ENCODE results near the gene FOSL2.

Gene FOSL2

DNA sequence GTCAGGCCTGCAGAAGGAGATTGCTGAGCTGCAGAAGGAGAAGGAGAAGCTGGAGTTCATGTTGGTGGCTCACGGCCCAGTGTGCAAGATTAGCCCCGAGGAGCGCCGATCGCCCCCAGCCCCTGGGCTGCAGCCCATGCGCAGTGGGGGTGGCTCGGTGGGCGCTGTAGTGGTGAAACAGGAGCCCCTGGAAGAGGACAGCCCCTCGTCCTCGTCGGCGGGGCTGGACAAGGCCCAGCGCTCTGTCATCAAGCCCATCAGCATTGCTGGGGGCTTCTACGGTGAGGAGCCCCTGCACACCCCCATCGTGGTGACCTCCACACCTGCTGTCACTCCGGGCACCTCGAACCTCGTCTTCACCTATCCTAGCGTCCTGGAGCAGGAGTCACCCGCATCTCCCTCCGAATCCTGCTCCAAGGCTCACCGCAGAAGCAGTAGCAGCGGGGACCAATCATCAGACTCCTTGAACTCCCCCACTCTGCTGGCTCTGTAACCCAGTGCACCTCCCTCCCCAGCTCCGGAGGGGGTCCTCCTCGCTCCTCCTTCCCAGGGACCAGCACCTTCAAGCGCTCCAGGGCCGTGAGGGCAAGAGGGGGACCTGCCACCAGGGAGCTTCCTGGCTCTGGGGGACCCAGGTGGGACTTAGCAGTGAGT lies 19.4 kb downstream of the FOSL2 start:
- DNase-seq (ENCODE audit: low read depth in 2 of 2) = no peak

GRCh38 chr2:28412625-28413151 lies 20.0 kb downstream of the FOSL2 start:
- no peak for DNase-seq (ENCODE audit: low read depth in 2 of 2)

DNA sequence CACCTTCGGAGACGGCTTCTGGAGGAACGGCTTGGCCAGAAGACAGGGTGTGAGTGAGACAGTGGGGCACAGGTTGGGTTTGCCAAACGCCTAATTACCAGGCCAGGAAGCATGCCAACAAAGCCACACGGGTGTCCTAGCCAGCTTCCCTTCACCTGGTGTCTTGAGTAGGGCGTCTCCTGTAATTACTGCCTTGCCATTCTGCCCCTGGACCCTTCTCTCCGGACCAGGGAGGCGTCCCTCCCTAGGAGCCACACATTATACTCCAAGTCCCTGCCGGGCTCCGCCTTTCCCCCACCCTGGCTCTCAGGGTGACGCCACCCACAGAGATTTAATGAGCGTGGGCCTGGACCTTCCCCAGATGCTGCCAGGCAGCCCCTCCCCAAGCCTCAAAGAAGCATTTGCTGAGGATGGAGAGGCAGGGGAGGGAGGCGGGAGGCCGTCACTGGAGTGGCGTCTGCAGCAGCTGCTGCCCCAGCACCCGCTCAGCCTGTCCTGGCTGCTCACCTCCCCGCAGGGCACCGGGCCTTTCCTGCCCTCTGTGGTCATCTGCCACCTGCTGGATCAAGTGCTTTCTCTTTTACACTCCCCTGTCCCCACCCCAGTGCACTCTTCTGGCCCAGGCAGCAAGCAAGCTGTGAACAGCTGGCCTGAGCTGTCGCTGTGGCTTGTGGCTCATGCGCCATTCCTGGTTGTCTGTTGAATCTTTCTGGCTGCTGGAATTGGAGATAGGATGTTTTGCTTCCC lies 20.7 kb downstream of the FOSL2 start:
- no peak for DNase-seq (ENCODE audit: low read depth in 2 of 2)

GRCh38 chr2:28413899-28414295 lies 21.2 kb downstream of the FOSL2 start:
- no peak for DNase-seq (ENCODE audit: low read depth in 2 of 2)

GRCh38 chr2:28414583-28414982 lies 21.9 kb downstream of the FOSL2 start:
- no peak for DNase-seq (ENCODE audit: low read depth in 2 of 2)

GRCh38 chr2:28415010-28415409 lies 22.4 kb downstream of the FOSL2 start:
- no peak for DNase-seq (ENCODE audit: low read depth in 2 of 2)

DNA sequence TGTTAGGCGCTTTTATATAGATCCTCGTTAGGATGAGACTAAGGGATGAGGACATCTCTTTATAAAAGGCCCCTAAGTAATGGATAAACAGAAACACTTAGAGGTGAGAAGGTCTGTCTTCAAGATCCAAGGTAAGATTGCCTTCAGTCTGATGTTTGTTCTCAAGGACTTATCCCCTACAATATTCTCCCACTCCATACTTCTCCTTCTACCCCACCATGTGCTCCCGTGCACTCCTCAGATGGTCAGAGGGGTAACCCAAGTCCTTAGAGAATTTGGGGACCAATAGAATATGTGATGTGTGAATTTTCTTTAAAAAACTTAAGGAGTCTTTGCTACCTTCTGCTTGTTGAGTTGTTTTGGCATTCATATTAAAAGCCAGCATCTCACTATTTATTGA lies 23.1 kb downstream of the FOSL2 start:
- no peak for DNase-seq (ENCODE audit: low read depth in 2 of 2)

DNA sequence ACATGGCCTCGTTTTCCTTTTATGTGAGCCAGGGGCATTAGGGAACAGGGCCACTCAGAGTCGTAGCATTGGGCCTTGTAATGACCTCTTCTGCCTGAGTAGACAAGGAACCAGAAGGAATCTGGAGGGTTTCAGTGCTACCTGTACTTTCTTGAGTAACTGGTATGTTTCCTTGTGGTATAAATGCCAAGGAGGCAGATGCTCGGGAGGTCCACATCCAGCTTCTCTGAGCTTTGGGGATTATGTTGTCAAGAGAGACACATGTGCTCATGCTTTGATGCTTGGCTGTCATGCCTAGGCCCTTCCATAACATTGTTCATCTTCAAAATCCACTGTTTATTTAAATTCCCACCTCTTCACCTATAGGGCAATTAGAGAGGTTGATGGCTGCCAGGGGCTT lies 26.3 kb downstream of the FOSL2 start:
- no peak for DNase-seq (ENCODE audit: low read depth in 2 of 2)

DNA sequence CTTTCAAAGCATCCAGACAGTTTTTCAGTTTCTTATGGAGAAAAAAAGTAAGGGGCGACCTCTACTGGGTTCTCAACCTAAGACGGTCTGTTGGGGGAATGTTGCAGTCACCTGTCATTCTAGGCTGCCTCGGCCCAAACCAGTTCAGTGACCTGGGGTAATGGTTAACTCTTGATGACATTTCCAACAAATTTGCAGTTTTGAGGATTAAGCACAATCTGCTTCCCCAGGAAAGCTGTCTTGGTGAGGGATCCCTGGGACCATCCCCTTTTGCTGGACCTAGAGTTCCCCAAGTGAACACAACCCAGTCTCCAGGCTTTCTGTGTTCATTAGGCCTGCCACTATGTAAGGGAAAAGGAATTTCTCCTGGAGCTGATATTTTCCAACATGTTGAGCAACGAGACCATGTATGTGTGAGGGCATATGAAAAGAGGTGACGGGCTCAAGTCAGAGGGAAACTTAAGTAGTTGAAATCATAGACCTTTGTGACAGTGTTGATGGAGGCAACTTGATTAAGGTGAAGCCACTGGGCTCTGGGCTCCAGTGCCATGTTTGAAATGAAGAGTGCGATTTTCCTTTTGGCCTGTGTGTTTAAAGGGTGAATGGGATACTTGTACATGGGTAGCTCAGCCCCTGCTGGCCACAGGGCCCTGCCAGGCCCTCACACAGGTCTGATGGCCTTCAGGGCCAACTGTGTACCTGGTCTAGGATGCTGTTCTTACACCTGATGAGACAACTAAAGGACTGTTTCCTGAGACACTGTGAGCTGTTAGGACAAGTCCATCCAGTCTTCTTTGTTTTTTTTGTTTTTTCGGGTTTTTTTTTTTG lies 27.0 kb downstream of the FOSL2 start:
- DNase-seq (ENCODE audit: low read depth in 2 of 2) = no peak

- no peak for DNase-seq (ENCODE audit: low read depth in 2 of 2)
Measured at GRCh38 chr2:28420722-28421121, 28.1 kb downstream of the FOSL2 start.

GRCh38 chr2:28422908-28423741 lies 30.5 kb downstream of the FOSL2 start:
- no peak for DNase-seq (ENCODE audit: low read depth in 2 of 2)

- no peak for DNase-seq (ENCODE audit: low read depth in 2 of 2)
Measured at GRCh38 chr2:28423856-28424605, 31.4 kb downstream of the FOSL2 start.

DNA sequence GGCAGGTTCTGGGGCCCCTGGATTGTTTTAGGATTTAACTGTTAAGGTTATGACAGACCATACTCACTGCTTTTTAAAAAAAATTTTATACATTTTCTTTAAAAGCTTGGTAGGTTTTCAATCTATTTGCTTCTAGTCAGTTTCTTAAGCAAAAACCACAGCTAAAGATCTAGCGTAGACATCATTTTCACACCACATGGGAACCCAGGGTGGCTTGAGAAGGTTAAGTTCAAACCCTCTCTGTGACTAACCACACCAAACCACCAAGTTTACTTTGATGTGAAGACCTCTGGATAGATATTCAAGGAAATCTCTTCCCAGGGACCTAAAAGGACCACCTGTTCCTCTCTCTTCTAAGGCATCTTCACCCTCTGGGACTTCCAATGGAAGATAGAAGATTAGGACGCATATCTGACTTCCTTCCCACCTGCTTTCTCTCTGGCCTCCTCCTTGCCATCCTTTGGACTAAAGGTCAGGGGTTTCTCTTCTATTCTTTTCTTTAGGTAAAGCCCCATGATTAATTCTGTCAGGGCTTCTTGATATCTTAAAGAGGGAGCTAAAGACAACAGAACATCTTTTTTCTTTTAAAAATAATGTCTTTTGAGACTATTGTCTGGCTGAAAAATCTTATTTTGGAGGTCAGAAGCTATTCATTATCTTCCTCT lies 32.3 kb downstream of the FOSL2 start:
- no peak for DNase-seq (ENCODE audit: low read depth in 2 of 2)

DNA sequence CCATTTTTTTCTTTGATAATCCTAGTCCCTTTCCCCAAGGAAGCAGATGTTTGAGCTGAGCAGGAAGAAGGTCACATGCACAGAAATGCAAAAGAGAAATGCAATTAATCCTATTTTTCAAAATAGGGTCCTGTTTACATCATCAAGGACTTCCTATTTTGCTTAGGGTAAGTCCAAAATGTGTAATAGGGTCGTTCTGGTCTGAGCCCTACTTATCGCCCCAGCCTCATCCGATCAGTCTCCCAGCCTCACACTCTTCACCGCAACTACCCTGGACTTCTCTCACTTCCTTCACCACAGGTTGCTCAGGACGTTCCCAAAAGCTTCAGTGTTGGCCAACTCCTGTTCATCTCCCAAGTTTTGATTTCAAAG lies 32.8 kb downstream of the FOSL2 start:
- DNase-seq (ENCODE audit: low read depth in 2 of 2) = no peak

GRCh38 chr2:28427741-28428415 lies 35.2 kb downstream of the FOSL2 start:
- DNase-seq (ENCODE audit: low read depth in 2 of 2) = no peak

DNA sequence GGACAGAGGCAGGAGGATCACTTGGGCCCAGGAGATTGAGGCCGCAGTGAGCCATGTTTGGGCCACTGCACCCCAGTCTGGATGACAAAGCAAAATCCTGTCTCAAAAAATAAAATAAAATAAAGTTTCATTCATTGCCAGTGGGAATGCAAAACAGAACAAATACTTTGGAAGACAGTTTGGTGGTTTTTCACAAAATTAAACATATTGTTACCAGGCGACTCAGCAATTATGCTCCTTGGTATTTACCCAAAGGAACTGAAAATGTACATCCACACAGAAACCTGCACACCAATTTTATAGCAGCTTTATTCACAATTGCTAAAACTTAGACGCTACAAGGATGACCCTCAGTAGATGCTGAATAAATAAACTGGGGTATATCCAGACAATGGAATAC lies 35.8 kb downstream of the FOSL2 start:
- DNase-seq (ENCODE audit: low read depth in 2 of 2) = no peak

DNA sequence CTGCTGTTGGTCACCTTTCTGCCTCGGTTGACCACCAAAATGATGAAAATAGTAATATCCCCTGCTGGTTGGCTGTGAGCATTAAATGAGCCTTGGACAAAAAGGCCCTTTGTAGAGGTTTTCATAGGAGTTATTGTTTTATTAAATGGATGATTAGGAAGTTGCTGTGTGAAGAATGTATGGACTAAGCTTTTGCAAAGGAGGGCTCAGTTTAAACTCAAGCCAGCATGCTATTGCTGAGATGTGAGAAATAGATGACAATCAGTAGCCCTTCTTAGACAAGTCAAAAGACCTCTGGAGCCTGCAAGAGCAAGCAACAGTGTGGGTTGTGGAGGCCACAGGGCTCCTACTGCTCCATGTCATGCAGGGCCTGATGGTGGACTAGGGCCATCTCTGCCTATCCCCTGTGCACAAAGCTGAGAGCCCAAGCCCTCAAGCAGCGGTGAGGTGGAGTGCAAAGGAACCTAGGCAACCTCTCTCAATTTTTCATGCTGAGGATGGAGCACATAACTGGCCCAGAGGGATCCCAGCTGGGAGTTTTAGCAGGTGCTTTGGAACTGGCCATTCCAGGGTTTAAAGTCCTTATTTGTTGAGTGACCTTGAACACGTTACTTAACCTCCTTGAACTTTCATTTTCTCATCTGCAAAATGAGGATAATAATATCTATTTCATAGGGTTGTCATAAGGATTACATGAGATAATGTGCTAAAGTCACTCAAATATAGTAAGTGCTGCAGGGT lies 37.1 kb downstream of the FOSL2 start:
- DNase-seq (ENCODE audit: low read depth in 2 of 2) = no peak

- no peak for DNase-seq (ENCODE audit: low read depth in 2 of 2)
Measured at GRCh38 chr2:28430377-28430765, 37.7 kb downstream of the FOSL2 start.

DNA sequence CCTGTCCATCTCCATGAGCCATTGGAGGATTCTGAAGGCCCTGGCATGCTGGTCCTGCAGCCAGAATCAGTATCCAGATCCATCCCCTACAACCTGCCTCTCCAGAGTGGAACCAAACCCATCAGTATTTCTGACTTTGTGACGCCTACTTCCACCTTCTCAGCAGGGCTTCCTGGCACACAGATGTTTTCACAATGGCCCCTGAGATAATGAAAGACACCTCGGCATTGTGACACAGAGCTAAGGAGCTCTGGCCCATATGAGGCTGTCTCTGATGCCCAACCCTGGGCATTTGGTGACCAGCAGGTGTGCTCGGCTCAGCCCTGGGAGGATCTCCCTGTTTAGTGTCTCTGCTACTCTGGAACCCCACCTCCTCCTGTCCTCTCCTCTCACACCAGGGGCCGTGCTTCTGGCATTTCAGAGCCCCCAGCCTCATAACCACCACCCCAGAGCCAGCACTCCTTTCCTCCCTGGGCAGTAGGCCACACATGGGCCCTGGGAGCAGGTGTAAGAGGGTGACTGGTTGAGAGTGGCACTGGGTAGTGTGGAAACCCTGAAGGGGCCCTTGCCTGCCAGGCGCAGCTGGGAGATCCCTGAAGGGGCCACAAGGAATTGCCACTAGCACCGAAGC lies 38.2 kb downstream of the FOSL2 start:
- DNase-seq (ENCODE audit: low read depth in 2 of 2) = no peak
